Keratinocyte (primary cell): ENCODE measurements around the gene KLF16. TPM values are rescaled to one million over a fixed set of nuclear protein-coding genes. Genes with fewer than 3 reads are reported as not detected.

Experiments used
- DNase-seq: peaks from one replicate; pipeline ENCODE4 v3.0.0-alpha.2; 2011; ENCODE audit warnings: low read depth, missing footprints, low spot score
- FAIRE-seq: peaks from 2 replicates; lab custom pipeline; 2011; peaks lifted over from hg19 to GRCh38; lab: Jason Lieb, UNC
- H2AFZ ChIP-seq: 2 replicates; pipeline ENCODE4 v1.6.0; 2012; ENCODE audit warnings: low read length, control low read depth, inconsistent platforms; ENCODE audit not compliant: control insufficient read depth
- H3K27ac ChIP-seq: 2 replicates; pipeline ENCODE4 v1.5.1; 2011; ENCODE audit warnings: low read length; ENCODE audit not compliant: control insufficient read depth, insufficient read depth
- H3K27me3 ChIP-seq: 3 replicates; pipeline ENCODE4 v1.6.0; 2011; ENCODE audit warnings: low read length; ENCODE audit not compliant: control insufficient read depth, insufficient read depth; ENCODE audit errors: extremely low read depth
- H3K36me3 ChIP-seq, 2 experiments: 2 replicates in 1 of 2; 3 replicates in 1 of 2; pipeline ENCODE4 v1.5.1; 2011; ENCODE audit warnings: low read length in 2 of 2, mild to moderate bottlenecking in 1 of 2; ENCODE audit not compliant: control insufficient read depth in 2 of 2, insufficient read depth in 2 of 2; ENCODE audit errors: extremely low read depth in 1 of 2
- H3K4me1 ChIP-seq: 3 replicates; pipeline ENCODE4 v1.5.1; 2011; ENCODE audit warnings: low read length; ENCODE audit not compliant: control insufficient read depth, insufficient read depth; ENCODE audit errors: extremely low read depth
- H3K4me2 ChIP-seq: 3 replicates; pipeline ENCODE4 v1.6.0; 2011; ENCODE audit warnings: low read depth, low read length; ENCODE audit not compliant: control insufficient read depth, insufficient read depth; ENCODE audit errors: extremely low read depth
- H3K4me3 ChIP-seq, 3 experiments: fragments of 200-600 bp in 1 of 3; sonication (generic) in 1 of 3; 2 replicates in 2 of 3; 3 replicates in 1 of 3; pipeline ENCODE4 v1.5.1; 2011 to 2016; ENCODE audit warnings: low read length in 3 of 3, mild to moderate bottlenecking in 3 of 3, control low read depth in 2 of 3, inconsistent platforms in 1 of 3, low read depth in 1 of 3, mixed read lengths in 1 of 3, mixed run types in 1 of 3, moderate library complexity in 1 of 3; ENCODE audit not compliant: control insufficient read depth in 2 of 3, insufficient read depth in 2 of 3; ENCODE audit errors: extremely low read depth in 1 of 3
- H3K79me2 ChIP-seq: 2 replicates; pipeline ENCODE4 v1.6.0; 2012; ENCODE audit warnings: low read length; ENCODE audit not compliant: control insufficient read depth, insufficient read depth
- H3K9ac ChIP-seq: 3 replicates; pipeline ENCODE4 v1.6.0; 2011; ENCODE audit warnings: low read length; ENCODE audit not compliant: control insufficient read depth, insufficient read depth; ENCODE audit errors: extremely low read depth
- H3K9me1 ChIP-seq: 3 replicates; pipeline ENCODE4 v1.6.0; 2011; ENCODE audit warnings: low read length; ENCODE audit not compliant: control insufficient read depth, insufficient read depth; ENCODE audit errors: extremely low read depth
- H3K9me3 ChIP-seq: 2 replicates; pipeline ENCODE4 v1.5.1; 2012; ENCODE audit warnings: low read depth, low read length; ENCODE audit not compliant: control insufficient read depth
- H4K20me1 ChIP-seq: 3 replicates; pipeline ENCODE4 v1.6.0; 2011; ENCODE audit warnings: low read length; ENCODE audit not compliant: control insufficient read depth, insufficient read depth; ENCODE audit errors: extremely low read depth
- CTCF ChIP-seq, 3 experiments: IDR thresholded peaks in 1 of 3; conservative IDR thresholded peaks in 1 of 3; optimal IDR thresholded peaks in 1 of 3; 2 replicates in 2 of 3; 3 replicates in 1 of 3; pipeline versions ENCODE3 to v1.5.1; 2011; ENCODE audit warnings: low read length in 3 of 3, mild to moderate bottlenecking in 3 of 3, moderate library complexity in 2 of 3, control low read depth in 1 of 3, inconsistent platforms in 1 of 3; ENCODE audit not compliant: insufficient read depth in 2 of 3; ENCODE audit errors: extremely low read depth in 1 of 3
- EZH2 ChIP-seq: IDR thresholded peaks from one replicate; pipeline ENCODE4 v1.6.1; 2012; ENCODE audit warnings: inconsistent platforms, mild to moderate bottlenecking, low read length, moderate library complexity
- dilution Hi-C: fragments of 300-500 bp; cut with MboI; formaldehyde crosslinking; loops from one replicate; pipeline ENCODE4 v1.7.0; 2020; ENCODE audit warnings: low sequenced_read_pairs; ENCODE audit not compliant: extremely low pct_ligation_motif_present
- polyA plus RNA-seq, 5 experiments: library from polyadenylated mRNA; depleted of rRNA in 3 of 5; stranded (reverse) in 3 of 5; stranded (forward) in 1 of 5; unstranded in 1 of 5; fragments of >200 nt; gene quantifications; 1 replicate in 1 of 5; 2 replicates in 3 of 5; 3 replicates in 1 of 5; pipeline versions ENCODE4 v1.2.1 to v1.2.3, GENCODE V29; 2011 to 2012; ENCODE audit warnings: missing spikeins in 2 of 5, low read depth in 1 of 5, low replicate concordance in 1 of 5

Gene KLF16
- polyA plus RNA-seq, 1 donor (not counting 4 experiments of a cell fraction or from before 2014, with no cell fraction given) = 4.9 TPM

- no peak for FAIRE-seq
- no peak overlapping the region for H3K9ac ChIP-seq
- H3K9me3 ChIP-seq = no peaks in the 10 kb centered on the region
- peaks cover 2% of the 10 kb centered on the region for H3K9me1 ChIP-seq
- no peak for TF ChIP-seq CTCF (optimal IDR thresholded peaks at IDR 0.05 in 1 of 3, IDR thresholded peaks at IDR 0.05 in 1 of 3, conservative IDR thresholded peaks at IDR 0.05 in 1 of 3; ENCODE audit: extremely low read depth in 1 of 3, insufficient read depth in 2 of 3, low read length in 3 of 3)
- TF ChIP-seq EZH2 = no peak
- dilution Hi-C loops = no loop called here
- H2AFZ ChIP-seq = no peak overlapping the region
- H3K4me1 ChIP-seq = peaks cover 35% of the 10 kb centered on the region
- H4K20me1 ChIP-seq = peaks cover 13% of the 10 kb centered on the region
- H3K27ac ChIP-seq = no peak overlapping the region
- H3K79me2 ChIP-seq = peaks cover 64% of the 10 kb centered on the region
- H3K4me3 ChIP-seq = no peak overlapping the region
- H3K36me3 ChIP-seq = peaks cover 8 to 11% of the 10 kb centered on the region in 2 experiments
- DNase-seq = no peak
- H3K27me3 ChIP-seq = no peaks in the 10 kb centered on the region
- no peak overlapping the region for H3K4me2 ChIP-seq
Measured at GRCh38 chr19:1911995-1912394, 48.6 kb upstream of the KLF16 start.

GRCh38 chr19:1911098-1911497 is 47.7 kb upstream of the KLF16 start:
- no peaks in the 10 kb centered on the region for H3K27me3 ChIP-seq
- H3K9me3 ChIP-seq = no peaks in the 10 kb centered on the region
- H4K20me1 ChIP-seq = peaks cover 13% of the 10 kb centered on the region
- dilution Hi-C loops = no loop called here
- H3K4me3 ChIP-seq = no peak overlapping the region
- DNase-seq (no peak), FAIRE-seq (no peak)
- H3K4me2 ChIP-seq = no peak overlapping the region
- H3K27ac ChIP-seq = no peak overlapping the region
- no peak overlapping the region for H3K9ac ChIP-seq
- peaks cover 36% of the 10 kb centered on the region for H3K4me1 ChIP-seq
- peaks cover 6 to 11% of the 10 kb centered on the region in 2 experiments for H3K36me3 ChIP-seq
- peaks cover 67% of the 10 kb centered on the region for H3K79me2 ChIP-seq
- H3K9me1 ChIP-seq = peaks cover 2% of the 10 kb centered on the region
- H2AFZ ChIP-seq = no peak overlapping the region
- TF ChIP-seq CTCF (optimal IDR thresholded peaks at IDR 0.05 in 1 of 3, IDR thresholded peaks at IDR 0.05 in 1 of 3, conservative IDR thresholded peaks at IDR 0.05 in 1 of 3; ENCODE audit: extremely low read depth in 1 of 3, insufficient read depth in 2 of 3, low read length in 3 of 3) = no peak
- no peak for TF ChIP-seq EZH2
